ENCODE results near the gene DAAM1. TPM values are rescaled to one million over a fixed set of nuclear protein-coding genes. Genes with fewer than 3 reads are reported as not detected.

Gene DAAM1
- total RNA-seq, 1 experiment from 2014 or later = 11.5 TPM

- no peaks in the 10 kb centered on the region for H3K36me3 ChIP-seq (ENCODE audit: insufficient read depth, low read length, poor library complexity, severe bottlenecking)
- no TSS peak for BruUV-seq (replicated peaks)
- ChIA-PET POLR2A (ENCODE audit: low non-redundant PET) (no interaction called here), CTCF (no interaction called here)
- TF ChIP-seq EZH2 (IDR thresholded peaks at IDR 0.05; ENCODE audit: borderline replicate concordance, low read depth, low read length, poor library complexity, severe bottlenecking) (no peak), CTCF (conservative IDR thresholded peaks at IDR 0.05; ENCODE audit: low read depth, low read length) (no peak)
- intact Hi-C loops (cut with micrococcal nuclease; ENCODE audit: unreplicated experiment) = no loop called here
- DNase-seq (ENCODE audit: low spot score) = no peak
- no peaks in the 10 kb centered on the region for H3K4me1 ChIP-seq (ENCODE audit: insufficient read depth, low read length, poor library complexity, severe bottlenecking)
- no peak overlapping the region for H3K4me3 ChIP-seq (ENCODE audit: low read depth, low read length, poor library complexity, severe bottlenecking)
- no peak overlapping the region for H3K27ac ChIP-seq (ENCODE audit: low read depth, low read length, poor library complexity, severe bottlenecking)
- no peaks in the 10 kb centered on the region for H3K27me3 ChIP-seq (replicated peaks; ENCODE audit: insufficient read depth, low read depth, low read length, poor library complexity)
- H3K9me3 ChIP-seq (ENCODE audit: low read depth, low read length, poor library complexity, severe bottlenecking) = no peaks in the 10 kb centered on the region
These were observed 202.9 kb downstream of the DAAM1 start for GRCh38 chr14:59391388-59391787.

- no peak overlapping the region for H3K27ac ChIP-seq (ENCODE audit: low read depth, low read length, poor library complexity, severe bottlenecking)
- BruUV-seq (replicated peaks) = no TSS peak
- CTCF ChIA-PET = no interaction called here
- no peaks in the 10 kb centered on the region for H3K4me1 ChIP-seq (ENCODE audit: insufficient read depth, low read length, poor library complexity, severe bottlenecking)
- H3K4me3 ChIP-seq (ENCODE audit: low read depth, low read length, poor library complexity, severe bottlenecking) = no peak overlapping the region
- H3K27me3 ChIP-seq (replicated peaks; ENCODE audit: insufficient read depth, low read depth, low read length, poor library complexity) = no peaks in the 10 kb centered on the region
- H3K9me3 ChIP-seq (ENCODE audit: low read depth, low read length, poor library complexity, severe bottlenecking) = no peaks in the 10 kb centered on the region
- DNase-seq (ENCODE audit: low spot score) = no peak
- POLR2A ChIA-PET (ENCODE audit: low non-redundant PET) = no interaction called here
- no peak for TF ChIP-seq CTCF (conservative IDR thresholded peaks at IDR 0.05; ENCODE audit: low read depth, low read length)
- TF ChIP-seq EZH2 (IDR thresholded peaks at IDR 0.05; ENCODE audit: borderline replicate concordance, low read depth, low read length, poor library complexity, severe bottlenecking) = no peak
- intact Hi-C loops (cut with micrococcal nuclease; ENCODE audit: unreplicated experiment) = no loop called here
- H3K36me3 ChIP-seq (ENCODE audit: insufficient read depth, low read length, poor library complexity, severe bottlenecking) = no peaks in the 10 kb centered on the region
These were observed 205.8 kb downstream of the DAAM1 start for GRCh38 chr14:59394268-59394667.

- POLR2A ChIA-PET (ENCODE audit: low non-redundant PET) = no interaction called here
- CTCF ChIA-PET = no interaction called here
- TF ChIP-seq CTCF (conservative IDR thresholded peaks at IDR 0.05; ENCODE audit: low read depth, low read length) (no peak), EZH2 (IDR thresholded peaks at IDR 0.05; ENCODE audit: borderline replicate concordance, low read depth, low read length, poor library complexity, severe bottlenecking) (no peak)
- Histone ChIP-seq H3K36me3 (ENCODE audit: insufficient read depth, low read length, poor library complexity, severe bottlenecking) (no peaks in the 10 kb centered on the region), H3K27me3 (replicated peaks; ENCODE audit: insufficient read depth, low read depth, low read length, poor library complexity) (no peaks in the 10 kb centered on the region), H3K9me3 (ENCODE audit: low read depth, low read length, poor library complexity, severe bottlenecking) (no peaks in the 10 kb centered on the region), H3K4me1 (ENCODE audit: insufficient read depth, low read length, poor library complexity, severe bottlenecking) (no peaks in the 10 kb centered on the region), H3K4me3 (ENCODE audit: low read depth, low read length, poor library complexity, severe bottlenecking) (no peak overlapping the region), H3K27ac (ENCODE audit: low read depth, low read length, poor library complexity, severe bottlenecking) (no peak overlapping the region)
- intact Hi-C loops (cut with micrococcal nuclease; ENCODE audit: unreplicated experiment) = no loop called here
- DNase-seq (ENCODE audit: low spot score) = no peak
- no TSS peak for BruUV-seq (replicated peaks)
These were observed 207.2 kb downstream of the DAAM1 start for GRCh38 chr14:59395672-59396071.
